Epithelial cell of proximal tubule (primary cell): ENCODE data around the gene HOXA9. TPM values are rescaled to one million over a fixed set of nuclear protein-coding genes. Genes with fewer than 3 reads are reported as not detected.

Experiments
- DNase-seq: peaks from one replicate; pipeline ENCODE4 v3.0.0-alpha.2; 2011; ENCODE audit warnings: low read depth
- H3K4me3 ChIP-seq: 2 replicates; pipeline ENCODE4 v1.5.1; 2011; ENCODE audit warnings: low read depth, mild to moderate bottlenecking, low read length
- CTCF ChIP-seq: conservative IDR thresholded peaks from 2 replicates; pipeline ENCODE4 v1.5.1; 2012; ENCODE audit warnings: low read depth, mild to moderate bottlenecking, low read length
- total RNA-seq: library from RNA; depleted of rRNA; stranded (reverse); fragments of >200 nt; gene quantifications from 2 replicates; pipeline ENCODE4 v1.2.3, GENCODE V29; 2015

HOXA9 gene
- total RNA-seq, 1 donor from 2014 or later, result 104 TPM

- no peak for TF ChIP-seq CTCF
- DNase-seq, result no peak
- no peak overlapping the region for H3K4me3 ChIP-seq
Measured at GRCh38 chr7:27128034-27128433, 37.3 kb downstream of the HOXA9 start.

- TF ChIP-seq CTCF, result no peak
- DNase-seq, result no peak
- no peak overlapping the region for H3K4me3 ChIP-seq
Measured at GRCh38 chr7:27126596-27127327, 38.6 kb downstream of the HOXA9 start.

GRCh38 chr7:27125986-27126394, 39.3 kb downstream of the HOXA9 start:
- no peak for DNase-seq
- no peak for TF ChIP-seq CTCF
- peak overlapping the region; percentile 77 for H3K4me3 ChIP-seq

- no peak for TF ChIP-seq CTCF
- no peak for DNase-seq
- H3K4me3 ChIP-seq, result peak overlapping the region; percentile 77
Measured at GRCh38 chr7:27124902-27125689, 40.2 kb downstream of the HOXA9 start.

- no peak for TF ChIP-seq CTCF
- no peak for DNase-seq
- H3K4me3 ChIP-seq, result peak overlapping the region; percentile 77
Measured at GRCh38 chr7:27124096-27124901, 41.0 kb downstream of the HOXA9 start.

- no peak for TF ChIP-seq CTCF
- DNase-seq, result no peak
- peak overlapping the region; percentile 77 for H3K4me3 ChIP-seq
Measured at GRCh38 chr7:27123477-27124053, 41.8 kb downstream of the HOXA9 start.
